Endothelial cell of umbilical vein (primary cell): ENCODE data around the gene MLLT6.

ENCODE experiments used
- EZH2 ChIP-seq: IDR thresholded peaks from 2 replicates; pipeline ENCODE4 v1.6.1; 2012; ENCODE audit warnings: borderline replicate concordance, low read depth, mild to moderate bottlenecking, moderate library complexity, low read length, inconsistent platforms; ENCODE audit not compliant: severe bottlenecking
- GATA2 ChIP-seq: IDR thresholded peaks from 2 replicates; pipeline ENCODE4 v1.7.0; 2011; ENCODE audit warnings: low read depth, mild to moderate bottlenecking, moderate library complexity, mixed read lengths, low read length; ENCODE audit not compliant: insufficient read length, insufficient read depth
- MAX ChIP-seq: IDR thresholded peaks from 2 replicates; pipeline ENCODE4 v1.6.1; 2011; ENCODE audit not compliant: insufficient read depth, insufficient read length
- MYC ChIP-seq: IDR thresholded peaks from one replicate; pipeline ENCODE4 v1.6.1; 2011; ENCODE audit warnings: mild to moderate bottlenecking, low read depth, low read length
- POLR2A ChIP-seq: IDR thresholded peaks from 2 replicates; pipeline ENCODE4 v1.6.1; 2012; ENCODE audit warnings: low read depth, mild to moderate bottlenecking, control low read depth, low read length
- TF ChIP-seq, protein P1 (sequence below), 2 donors: IDR thresholded peaks; 1 replicate in 1 of 2; 2 replicates in 1 of 2; pipeline ENCODE4 v1.5.1; 2011; ENCODE audit warnings: low read length in 2 of 2, mild to moderate bottlenecking in 2 of 2, moderate library complexity in 2 of 2, control low read depth in 1 of 2, inconsistent platforms in 1 of 2, low read depth in 1 of 2; ENCODE audit not compliant: insufficient read depth in 1 of 2; ENCODE audit errors: extremely low read depth in 1 of 2

- TF ChIP-seq, protein P1, sequence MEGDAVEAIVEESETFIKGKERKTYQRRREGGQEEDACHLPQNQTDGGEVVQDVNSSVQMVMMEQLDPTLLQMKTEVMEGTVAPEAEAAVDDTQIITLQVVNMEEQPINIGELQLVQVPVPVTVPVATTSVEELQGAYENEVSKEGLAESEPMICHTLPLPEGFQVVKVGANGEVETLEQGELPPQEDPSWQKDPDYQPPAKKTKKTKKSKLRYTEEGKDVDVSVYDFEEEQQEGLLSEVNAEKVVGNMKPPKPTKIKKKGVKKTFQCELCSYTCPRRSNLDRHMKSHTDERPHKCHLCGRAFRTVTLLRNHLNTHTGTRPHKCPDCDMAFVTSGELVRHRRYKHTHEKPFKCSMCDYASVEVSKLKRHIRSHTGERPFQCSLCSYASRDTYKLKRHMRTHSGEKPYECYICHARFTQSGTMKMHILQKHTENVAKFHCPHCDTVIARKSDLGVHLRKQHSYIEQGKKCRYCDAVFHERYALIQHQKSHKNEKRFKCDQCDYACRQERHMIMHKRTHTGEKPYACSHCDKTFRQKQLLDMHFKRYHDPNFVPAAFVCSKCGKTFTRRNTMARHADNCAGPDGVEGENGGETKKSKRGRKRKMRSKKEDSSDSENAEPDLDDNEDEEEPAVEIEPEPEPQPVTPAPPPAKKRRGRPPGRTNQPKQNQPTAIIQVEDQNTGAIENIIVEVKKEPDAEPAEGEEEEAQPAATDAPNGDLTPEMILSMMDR (IDR thresholded peaks at IDR 0.05; ENCODE audit: extremely low read depth in 1 of 2, insufficient read depth in 1 of 2, low read depth in 1 of 2, low read length in 2 of 2) = no peak
- no peak for TF ChIP-seq EZH2
- TF ChIP-seq POLR2A = no peak
- TF ChIP-seq MAX = no peak
- TF ChIP-seq GATA2 = no peak
- TF ChIP-seq MYC = no peak
Observed at GRCh38 chr17:38730526-38731379, 25.7 kb downstream of the MLLT6 start.
